Embryonic facial prominence (tissue), 1 donor: ENCODE measurements around the gene SEL1L3.
"Not testable (repeated sequence)": the region's sequence is repeated elsewhere in the genome, so short reads cannot be mapped to it uniquely, and the experiment has no call there.

Experiments used
- DNase-seq: peaks from one replicate; pipeline ENCODE4 v3.0.0-alpha.2; 2016; ENCODE audit errors: extremely low spot score

SEL1L3 gene

GRCh38 chr4:25879991-25880651 is 17.3 kb upstream of the SEL1L3 start:
- no peak for DNase-seq

- DNase-seq: no peak
Measured at GRCh38 chr4:25879587-25879986, 16.8 kb upstream of the SEL1L3 start.

GRCh38 chr4:25879091-25879584 is 16.4 kb upstream of the SEL1L3 start:
- no peak for DNase-seq

GRCh38 chr4:25878676-25879075 is 15.9 kb upstream of the SEL1L3 start:
- DNase-seq: no peak

GRCh38 chr4:25875281-25875745 is 12.5 kb upstream of the SEL1L3 start:
- DNase-seq: no peak

GRCh38 chr4:25874655-25875054 is 11.9 kb upstream of the SEL1L3 start:
- DNase-seq: no peak

- DNase-seq: no peak
Measured at GRCh38 chr4:25873632-25874129, 10.9 kb upstream of the SEL1L3 start.

- no peak for DNase-seq
Measured at GRCh38 chr4:25872851-25873631, 10.3 kb upstream of the SEL1L3 start.

- no peak for DNase-seq
Measured at GRCh38 chr4:25870081-25870480, 7.3 kb upstream of the SEL1L3 start.

GRCh38 chr4:25867781-25868294 is 5.0 kb upstream of the SEL1L3 start:
- no peak for DNase-seq

- DNase-seq: not testable (repeated sequence)
Measured at GRCh38 chr4:25866401-25866800, 3.6 kb upstream of the SEL1L3 start.

- DNase-seq: no peak
Measured at GRCh38 chr4:25865586-25865985, 2.8 kb upstream of the SEL1L3 start.

GRCh38 chr4:25863831-25864418 is 1.1 kb upstream of the SEL1L3 start:
- no peak for DNase-seq

GRCh38 chr4:25863347-25863784 is 578 bp upstream of the SEL1L3 start:
- no peak for DNase-seq

- DNase-seq: no peak
Measured at GRCh38 chr4:25861951-25862410, 807 bp downstream of the SEL1L3 start.

- DNase-seq: no peak
Measured at GRCh38 chr4:25861280-25861950, 1.4 kb downstream of the SEL1L3 start.

- no peak for DNase-seq
Measured at GRCh38 chr4:25860586-25861279, 2.1 kb downstream of the SEL1L3 start.

GRCh38 chr4:25859429-25860148 is 3.2 kb downstream of the SEL1L3 start:
- no peak for DNase-seq

GRCh38 chr4:25857851-25858400 is 4.9 kb downstream of the SEL1L3 start:
- DNase-seq: no peak

GRCh38 chr4:25857403-25857802 is 5.4 kb downstream of the SEL1L3 start:
- DNase-seq: no peak
